ENCODE measurements around the gene C1orf198. TPM values are rescaled to one million over a fixed set of nuclear protein-coding genes. Genes with fewer than 3 reads are reported as not detected.

The C1orf198 gene
- total and polyA plus RNA-seq, 2 experiments from 2014 or later: 76.2 to 123 TPM

DNA sequence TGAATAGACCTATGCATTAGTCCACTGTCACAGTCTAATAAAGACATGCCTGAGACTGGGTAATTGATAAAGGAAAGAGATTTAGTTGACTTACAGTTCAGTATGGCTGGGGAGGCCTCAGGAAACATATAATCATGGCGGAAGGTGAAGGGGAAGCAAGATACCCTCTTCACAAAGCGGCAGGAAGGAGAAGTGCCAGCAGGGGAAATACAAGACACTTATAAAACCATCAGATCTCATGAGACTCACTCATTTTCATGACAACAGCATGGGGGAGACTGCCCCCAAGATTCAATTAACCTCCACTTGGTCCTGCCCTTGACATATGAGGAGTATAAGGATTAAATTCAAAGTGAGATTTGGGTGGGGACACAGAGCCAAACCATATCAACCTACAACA is 61.8 kb downstream of the C1orf198 start:
- no peaks in the 10 kb centered on the region for H3F3A ChIP-seq (ENCODE audit: insufficient read depth)
- in situ Hi-C loops (cut with MboI): no loop called here
- no peaks in the 10 kb centered on the region for H3K4me1 ChIP-seq (ENCODE audit: insufficient read depth)
- H3K79me2 ChIP-seq (ENCODE audit: insufficient read depth): no peaks in the 10 kb centered on the region
- no peaks in the 10 kb centered on the region for H3K27me3 ChIP-seq (replicated peaks; ENCODE audit: insufficient read depth)
- no peak overlapping the region for H3K4me2 ChIP-seq (ENCODE audit: unreplicated experiment)
- no peak overlapping the region for H2AFZ ChIP-seq
- no peaks in the 10 kb centered on the region for H3K9me2 ChIP-seq (ENCODE audit: insufficient read depth)
- H3K4me3 ChIP-seq: no peak overlapping the region
- TF ChIP-seq EZH2 (IDR thresholded peaks at IDR 0.05; ENCODE audit: insufficient read depth, poor library complexity, severe bottlenecking) (no peak), EZH2phosphoT487 (IDR thresholded peaks at IDR 0.05; ENCODE audit: insufficient read depth, low read depth) (no peak)
- no peak overlapping the region for H3K9ac ChIP-seq
- no peaks in the 10 kb centered on the region for H3K36me3 ChIP-seq (ENCODE audit: low read depth)
- no peaks in the 10 kb centered on the region for H4K20me1 ChIP-seq (ENCODE audit: insufficient read depth)
- no peak overlapping the region for H3K27ac ChIP-seq
- 96 to 98% methylated on average over 2 of the region's 2 CpGs for WGBS, 2 experiments (ENCODE audit: low coverage in 1 of 2, low lambda C conversion rate in 2 of 2, missing lambda C conversion rate in 2 of 2)
- DNase-seq: no peak
- no peaks in the 10 kb centered on the region for H3K9me3 ChIP-seq (ENCODE audit: low read depth)

- 37 to 39% methylated on average over 2 of the region's 2 CpGs for WGBS, 2 experiments (ENCODE audit: low coverage in 1 of 2, low lambda C conversion rate in 2 of 2, missing lambda C conversion rate in 2 of 2)
- H3K4me2 ChIP-seq (ENCODE audit: unreplicated experiment): no peak overlapping the region
- in situ Hi-C loops (cut with MboI): no loop called here
- TF ChIP-seq EZH2phosphoT487 (IDR thresholded peaks at IDR 0.05; ENCODE audit: insufficient read depth, low read depth) (no peak), EZH2 (IDR thresholded peaks at IDR 0.05; ENCODE audit: insufficient read depth, poor library complexity, severe bottlenecking) (no peak)
- H3K4me1 ChIP-seq (ENCODE audit: insufficient read depth): no peaks in the 10 kb centered on the region
- H3K9me3 ChIP-seq (ENCODE audit: low read depth): no peaks in the 10 kb centered on the region
- H3K9ac ChIP-seq: no peak overlapping the region
- no peak overlapping the region for H3K27ac ChIP-seq
- H3K9me2 ChIP-seq (ENCODE audit: insufficient read depth): no peaks in the 10 kb centered on the region
- no peaks in the 10 kb centered on the region for H3F3A ChIP-seq (ENCODE audit: insufficient read depth)
- DNase-seq: no peak
- H3K36me3 ChIP-seq (ENCODE audit: low read depth): no peaks in the 10 kb centered on the region
- H3K27me3 ChIP-seq (replicated peaks; ENCODE audit: insufficient read depth): no peaks in the 10 kb centered on the region
- no peak overlapping the region for H3K4me3 ChIP-seq
- H2AFZ ChIP-seq: no peak overlapping the region
- no peaks in the 10 kb centered on the region for H3K79me2 ChIP-seq (ENCODE audit: insufficient read depth)
- H4K20me1 ChIP-seq (ENCODE audit: insufficient read depth): no peaks in the 10 kb centered on the region
Measured at GRCh38 chr1:230804396-230804795, 63.9 kb downstream of the C1orf198 start.

- H2AFZ ChIP-seq: no peak overlapping the region
- DNase-seq: no peak
- H3K79me2 ChIP-seq (ENCODE audit: insufficient read depth): no peaks in the 10 kb centered on the region
- TF ChIP-seq EZH2 (IDR thresholded peaks at IDR 0.05; ENCODE audit: insufficient read depth, poor library complexity, severe bottlenecking) (no peak), EZH2phosphoT487 (IDR thresholded peaks at IDR 0.05; ENCODE audit: insufficient read depth, low read depth) (no peak)
- no peaks in the 10 kb centered on the region for H3K36me3 ChIP-seq (ENCODE audit: low read depth)
- H3K27me3 ChIP-seq (replicated peaks; ENCODE audit: insufficient read depth): no peaks in the 10 kb centered on the region
- H3K4me3 ChIP-seq: no peak overlapping the region
- H3K4me2 ChIP-seq (ENCODE audit: unreplicated experiment): no peak overlapping the region
- no peaks in the 10 kb centered on the region for H4K20me1 ChIP-seq (ENCODE audit: insufficient read depth)
- no peaks in the 10 kb centered on the region for H3K9me2 ChIP-seq (ENCODE audit: insufficient read depth)
- H3K9me3 ChIP-seq (ENCODE audit: low read depth): no peaks in the 10 kb centered on the region
- no peaks in the 10 kb centered on the region for H3K4me1 ChIP-seq (ENCODE audit: insufficient read depth)
- no peak overlapping the region for H3K9ac ChIP-seq
- no peak overlapping the region for H3K27ac ChIP-seq
- WGBS, 2 experiments (ENCODE audit: low coverage in 1 of 2, low lambda C conversion rate in 2 of 2, missing lambda C conversion rate in 2 of 2): 64 to 71% methylated on average over 8 to 9 of the region's 9 CpGs
- H3F3A ChIP-seq (ENCODE audit: insufficient read depth): no peaks in the 10 kb centered on the region
- in situ Hi-C loops (cut with MboI): no loop called here
Measured at GRCh38 chr1:230800891-230801840, 67.2 kb downstream of the C1orf198 start.

- no peaks in the 10 kb centered on the region for H4K20me1 ChIP-seq (ENCODE audit: insufficient read depth)
- TF ChIP-seq EZH2phosphoT487 (IDR thresholded peaks at IDR 0.05; ENCODE audit: insufficient read depth, low read depth) (no peak), EZH2 (IDR thresholded peaks at IDR 0.05; ENCODE audit: insufficient read depth, poor library complexity, severe bottlenecking) (no peak)
- H3K9me3 ChIP-seq (ENCODE audit: low read depth): no peaks in the 10 kb centered on the region
- no peak overlapping the region for H3K4me3 ChIP-seq
- H2AFZ ChIP-seq: no peak overlapping the region
- no peaks in the 10 kb centered on the region for H3K4me1 ChIP-seq (ENCODE audit: insufficient read depth)
- H3K36me3 ChIP-seq (ENCODE audit: low read depth): no peaks in the 10 kb centered on the region
- H3K9ac ChIP-seq: no peak overlapping the region
- DNase-seq: no peak
- no peaks in the 10 kb centered on the region for H3K27me3 ChIP-seq (replicated peaks; ENCODE audit: insufficient read depth)
- H3K79me2 ChIP-seq (ENCODE audit: insufficient read depth): no peaks in the 10 kb centered on the region
- no peaks in the 10 kb centered on the region for H3F3A ChIP-seq (ENCODE audit: insufficient read depth)
- WGBS, 2 experiments (ENCODE audit: low coverage in 1 of 2, low lambda C conversion rate in 2 of 2, missing lambda C conversion rate in 2 of 2): 74 to 75% methylated on average over 5 of the region's 5 CpGs
- H3K9me2 ChIP-seq (ENCODE audit: insufficient read depth): no peaks in the 10 kb centered on the region
- in situ Hi-C loops (cut with MboI): loop anchor here (10.0 kb wide), 2 partner anchors 126 to 406 kb away; no protein-coding TSS in a partner anchor
- no peak overlapping the region for H3K27ac ChIP-seq
- no peak overlapping the region for H3K4me2 ChIP-seq (ENCODE audit: unreplicated experiment)
Measured at GRCh38 chr1:230798491-230798890, 69.8 kb downstream of the C1orf198 start.

All from GM23248 (cell line).